ENCODE results near the gene CDC25C.
A peak's percentile ranks its signal among the peaks of the same experiment; 100 is the strongest.

CDC25C gene

DNA sequence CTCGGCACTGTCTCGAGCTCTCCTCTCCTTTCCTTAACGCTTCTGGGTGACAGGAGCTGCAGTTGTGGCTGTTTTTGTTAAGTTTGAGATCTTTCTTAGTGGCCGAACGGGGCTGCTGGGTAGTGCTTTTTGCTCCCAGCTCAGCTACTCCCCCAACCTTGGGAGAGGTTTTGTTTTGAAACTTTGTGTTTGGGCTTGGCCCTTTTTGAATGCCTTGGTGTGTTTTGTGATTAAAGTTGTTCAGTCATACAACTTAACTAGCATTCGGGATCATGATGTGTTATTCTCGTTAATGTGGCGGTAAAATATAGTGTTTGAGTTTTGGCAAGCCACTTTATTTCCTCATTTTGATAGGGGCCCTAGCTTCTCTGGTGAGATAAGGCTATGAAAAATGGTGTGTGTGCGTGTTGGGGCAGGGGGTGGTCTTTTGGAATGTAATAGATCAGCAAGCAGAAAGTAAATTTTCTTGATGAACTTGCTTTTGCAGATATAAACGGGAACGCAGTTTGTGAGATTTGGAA, 22.0 kb upstream of the CDC25C start:
- H3K4me3 ChIP-seq (ENCODE audit: low read length) = peak overlapping the region; percentile 80
- TF ChIP-seq, protein P1, sequence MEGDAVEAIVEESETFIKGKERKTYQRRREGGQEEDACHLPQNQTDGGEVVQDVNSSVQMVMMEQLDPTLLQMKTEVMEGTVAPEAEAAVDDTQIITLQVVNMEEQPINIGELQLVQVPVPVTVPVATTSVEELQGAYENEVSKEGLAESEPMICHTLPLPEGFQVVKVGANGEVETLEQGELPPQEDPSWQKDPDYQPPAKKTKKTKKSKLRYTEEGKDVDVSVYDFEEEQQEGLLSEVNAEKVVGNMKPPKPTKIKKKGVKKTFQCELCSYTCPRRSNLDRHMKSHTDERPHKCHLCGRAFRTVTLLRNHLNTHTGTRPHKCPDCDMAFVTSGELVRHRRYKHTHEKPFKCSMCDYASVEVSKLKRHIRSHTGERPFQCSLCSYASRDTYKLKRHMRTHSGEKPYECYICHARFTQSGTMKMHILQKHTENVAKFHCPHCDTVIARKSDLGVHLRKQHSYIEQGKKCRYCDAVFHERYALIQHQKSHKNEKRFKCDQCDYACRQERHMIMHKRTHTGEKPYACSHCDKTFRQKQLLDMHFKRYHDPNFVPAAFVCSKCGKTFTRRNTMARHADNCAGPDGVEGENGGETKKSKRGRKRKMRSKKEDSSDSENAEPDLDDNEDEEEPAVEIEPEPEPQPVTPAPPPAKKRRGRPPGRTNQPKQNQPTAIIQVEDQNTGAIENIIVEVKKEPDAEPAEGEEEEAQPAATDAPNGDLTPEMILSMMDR (IDR thresholded peaks at IDR 0.05; ENCODE audit: insufficient read depth, low read depth, low read length, missing control alignments) = no peak
- no peak for DNase-seq (ENCODE audit: low read depth)

DNA sequence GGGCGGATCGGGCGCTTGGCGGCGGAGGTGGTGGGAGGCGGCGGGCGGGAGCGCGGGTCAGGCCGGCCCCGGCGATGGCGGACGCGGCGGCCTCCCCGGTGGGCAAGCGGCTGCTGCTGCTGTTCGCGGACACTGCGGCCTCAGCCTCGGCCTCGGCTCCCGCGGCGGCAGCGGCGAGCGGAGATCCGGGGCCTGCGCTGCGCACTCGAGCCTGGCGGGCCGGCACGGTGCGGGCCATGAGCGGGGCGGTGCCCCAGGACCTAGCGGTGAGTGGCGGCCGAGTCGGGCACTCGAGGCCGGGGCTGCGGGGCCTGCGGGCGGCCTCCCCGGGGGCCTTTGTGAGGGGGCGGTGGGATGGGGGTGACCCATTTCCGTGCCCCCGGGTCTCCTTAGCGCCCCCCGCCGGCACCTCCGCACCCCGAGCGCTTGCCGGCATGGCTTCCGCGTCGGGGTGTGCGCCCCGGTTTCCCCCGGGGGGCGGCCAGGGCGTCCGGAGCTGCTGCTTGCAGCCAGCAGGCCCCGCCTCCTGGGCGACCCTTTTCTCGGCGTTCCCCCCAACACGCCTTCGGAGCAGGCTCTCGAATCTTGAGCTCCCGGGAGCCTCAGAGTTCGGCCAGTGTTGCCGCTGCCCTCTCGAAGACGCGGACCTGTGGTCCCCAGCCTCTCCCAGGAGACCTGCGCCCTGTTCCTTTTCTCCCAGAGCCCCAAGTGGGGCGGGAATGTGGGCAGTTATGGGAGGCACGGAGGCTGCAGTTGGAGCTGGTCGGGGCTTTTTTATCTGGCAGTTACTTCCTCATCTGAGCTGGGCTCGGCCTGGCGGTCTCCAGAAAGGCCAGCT, 21.3 kb upstream of the CDC25C start:
- TF ChIP-seq, protein P1 (IDR thresholded peaks at IDR 0.05; ENCODE audit: insufficient read depth, low read depth, low read length, missing control alignments) = peak; percentile 9
- peak overlapping the region; percentile 80 for H3K4me3 ChIP-seq (ENCODE audit: low read length)
- peak; percentile 58 for DNase-seq (ENCODE audit: low read depth)

DNA sequence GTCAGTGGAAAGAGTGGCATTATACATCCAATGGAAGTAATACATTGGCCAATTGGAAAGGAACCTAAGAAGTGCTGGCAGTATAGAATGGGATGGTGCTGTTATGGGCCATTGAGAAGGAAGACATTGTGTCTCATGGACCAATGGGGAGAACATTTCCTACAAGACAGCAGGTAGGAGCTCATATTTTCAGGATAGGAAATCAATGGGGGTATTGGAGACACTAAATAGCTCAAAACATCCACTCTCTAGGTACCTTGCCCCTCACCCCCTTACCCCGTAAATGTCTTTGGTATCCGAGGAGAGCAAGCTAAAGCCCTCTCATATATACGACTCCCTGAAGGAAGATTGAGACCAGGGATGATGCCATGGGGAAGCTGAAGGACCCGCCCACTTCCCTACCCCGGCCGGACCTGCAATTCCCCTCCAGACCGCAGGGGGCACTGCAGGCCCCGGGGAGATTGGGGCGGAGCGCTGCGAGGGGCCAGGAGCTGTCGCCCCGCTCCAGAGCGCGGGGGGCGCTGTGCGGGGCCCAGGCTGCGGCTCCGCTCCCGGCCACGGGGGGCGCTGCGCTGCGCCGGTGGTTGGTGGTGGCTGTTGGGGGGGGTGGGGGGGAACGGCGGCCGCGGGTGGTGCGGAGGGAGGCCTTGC, 20.6 kb upstream of the CDC25C start, which contains the start of gene KDM3B:
Gene KDM3B (plus strand): TSS at position 615 of the 651 bp plus-strand sequence. CDS start 111 bp downstream, outside the sequence.
- peak within 1 kb of the TSS; percentile 80 for H3K4me3 ChIP-seq (ENCODE audit: low read length)
- peak; percentile 86 for DNase-seq (ENCODE audit: low read depth)
- TF ChIP-seq, protein P1 (IDR thresholded peaks at IDR 0.05; ENCODE audit: insufficient read depth, low read depth, low read length, missing control alignments) = peak; percentile 87

DNA sequence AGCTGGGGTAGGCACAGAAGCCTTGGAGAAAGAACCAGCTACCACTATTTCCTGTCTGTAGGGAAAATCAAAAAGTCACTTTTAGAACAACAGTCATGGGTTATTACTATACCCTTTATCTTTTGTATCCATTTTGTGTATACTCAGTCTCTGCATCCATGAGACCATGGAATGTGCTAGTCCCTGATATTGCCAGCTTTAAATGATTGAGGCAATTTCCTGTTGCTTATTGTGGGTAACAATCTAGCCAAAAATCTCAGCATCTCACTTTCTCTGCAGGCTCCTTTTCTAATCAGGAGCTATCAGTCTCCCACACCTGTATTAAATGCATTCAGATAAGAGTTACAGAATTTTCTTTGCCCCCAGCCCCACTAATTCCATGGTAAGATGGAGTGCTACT, 19.9 kb upstream of the CDC25C start:
- TF ChIP-seq, protein P1 (IDR thresholded peaks at IDR 0.05; ENCODE audit: insufficient read depth, low read depth, low read length, missing control alignments) = no peak
- no peak overlapping the region for H3K4me3 ChIP-seq (ENCODE audit: low read length)
- DNase-seq (ENCODE audit: low read depth) = no peak

DNA sequence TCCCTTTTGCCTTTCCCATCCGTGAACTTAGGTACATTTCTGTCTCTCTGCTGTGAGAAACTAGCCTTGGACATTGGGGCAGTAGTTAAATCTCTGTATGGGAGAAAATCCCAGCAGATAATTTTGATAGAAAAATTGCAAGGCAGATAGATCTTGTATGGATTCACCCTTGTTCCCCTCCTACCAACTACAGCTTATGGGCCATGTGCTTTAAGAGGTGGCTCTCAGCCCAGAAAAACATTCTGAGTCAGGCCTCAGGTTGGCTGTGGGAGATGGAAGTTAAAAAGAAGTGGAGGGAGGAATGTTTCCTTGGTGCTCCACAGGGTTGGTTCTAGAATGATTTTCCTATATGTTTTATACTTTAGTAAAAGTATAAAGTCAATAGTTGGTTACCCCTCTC, 19.5 kb upstream of the CDC25C start:
- DNase-seq (ENCODE audit: low read depth) = peak; percentile 54
- TF ChIP-seq, protein P1 (IDR thresholded peaks at IDR 0.05; ENCODE audit: insufficient read depth, low read depth, low read length, missing control alignments) = no peak
- H3K4me3 ChIP-seq (ENCODE audit: low read length) = no peak overlapping the region

- TF ChIP-seq, protein P1 (IDR thresholded peaks at IDR 0.05; ENCODE audit: insufficient read depth, low read depth, low read length, missing control alignments) = no peak
- H3K4me3 ChIP-seq (ENCODE audit: low read length) = no peak overlapping the region
- no peak for DNase-seq (ENCODE audit: low read depth)
Measured at GRCh38 chr5:138350563-138350890, 18.9 kb upstream of the CDC25C start.

All from epithelial cell of esophagus (primary cell).